Measurements from ENCODE around the gene USF1.

GRCh38 chr1:161086457-161086856 is 40.7 kb upstream of the USF1 start:
- TF ChIP-seq CTCF (IDR thresholded peaks at IDR 0.05) (no peak), POLR2A (IDR thresholded peaks at IDR 0.05) (no peak)

All from right lobe of liver (tissue), 4 donors.